Gastroesophageal sphincter (tissue), 3 donors: Measurements from ENCODE around the gene TLK2.

ENCODE experiments used
- POLR2AphosphoS5 ChIP-seq: sonication (generic); formaldehyde crosslinking; IDR thresholded peaks from one replicate; pipeline ENCODE4 v1.6.1; 2017; ENCODE audit warnings: antibody characterized with exemption
- TF ChIP-seq, protein P1 (sequence below), 4 experiments: fragments of 200-600 bp in 2 of 4; fragments of 450-650 bp in 2 of 4; sonication (generic) in 1 of 4; IDR thresholded peaks; one replicate each; pipeline ENCODE4 v1.5.1; 2017 to 2019; ENCODE audit warnings: antibody characterized with exemption in 4 of 4, mild to moderate bottlenecking in 2 of 4, moderate library complexity in 2 of 4

DNA sequence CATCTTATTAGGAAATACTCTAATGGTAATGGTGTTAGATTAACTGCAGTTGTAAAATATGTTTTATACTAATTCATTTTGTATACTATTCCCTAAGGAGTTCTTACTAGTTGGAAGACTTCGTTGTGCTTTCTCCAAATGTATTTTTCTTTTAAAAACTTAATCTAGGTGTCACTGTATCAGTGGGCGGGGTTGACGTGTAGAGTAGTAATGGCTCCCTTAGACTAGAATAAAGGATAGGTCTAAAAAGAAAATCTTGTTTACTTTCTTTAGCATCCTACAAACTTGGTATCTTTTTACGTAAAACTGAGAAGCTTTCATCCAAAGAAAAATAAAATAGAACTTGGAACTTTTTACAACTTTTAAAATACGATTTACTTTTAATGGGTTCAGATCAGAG lies 93.9 kb downstream of the TLK2 start:
- TF ChIP-seq POLR2AphosphoS5 = no peak
- TF ChIP-seq, protein P1, sequence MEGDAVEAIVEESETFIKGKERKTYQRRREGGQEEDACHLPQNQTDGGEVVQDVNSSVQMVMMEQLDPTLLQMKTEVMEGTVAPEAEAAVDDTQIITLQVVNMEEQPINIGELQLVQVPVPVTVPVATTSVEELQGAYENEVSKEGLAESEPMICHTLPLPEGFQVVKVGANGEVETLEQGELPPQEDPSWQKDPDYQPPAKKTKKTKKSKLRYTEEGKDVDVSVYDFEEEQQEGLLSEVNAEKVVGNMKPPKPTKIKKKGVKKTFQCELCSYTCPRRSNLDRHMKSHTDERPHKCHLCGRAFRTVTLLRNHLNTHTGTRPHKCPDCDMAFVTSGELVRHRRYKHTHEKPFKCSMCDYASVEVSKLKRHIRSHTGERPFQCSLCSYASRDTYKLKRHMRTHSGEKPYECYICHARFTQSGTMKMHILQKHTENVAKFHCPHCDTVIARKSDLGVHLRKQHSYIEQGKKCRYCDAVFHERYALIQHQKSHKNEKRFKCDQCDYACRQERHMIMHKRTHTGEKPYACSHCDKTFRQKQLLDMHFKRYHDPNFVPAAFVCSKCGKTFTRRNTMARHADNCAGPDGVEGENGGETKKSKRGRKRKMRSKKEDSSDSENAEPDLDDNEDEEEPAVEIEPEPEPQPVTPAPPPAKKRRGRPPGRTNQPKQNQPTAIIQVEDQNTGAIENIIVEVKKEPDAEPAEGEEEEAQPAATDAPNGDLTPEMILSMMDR (IDR thresholded peaks at IDR 0.05) = no peak
